Lower leg skin (tissue), 3 donors: ENCODE data around the gene ATP6V0E1.

Experiments used
- CTCF ChIP-seq, 3 donors: fragments of 450-650 bp; IDR thresholded peaks; one replicate each; pipeline ENCODE4 v1.5.1; 2016; ENCODE audit warnings: antibody characterized with exemption in 3 of 3, mild to moderate bottlenecking in 3 of 3, moderate library complexity in 2 of 3
- POLR2A ChIP-seq, 2 donors: fragments of 450-650 bp; IDR thresholded peaks; one replicate each; pipeline ENCODE4 v1.6.1; 2016 to 2017; ENCODE audit warnings: antibody characterized with exemption in 2 of 2, mild to moderate bottlenecking in 1 of 2, moderate library complexity in 1 of 2

- TF ChIP-seq CTCF (IDR thresholded peaks at IDR 0.05) (no peak), POLR2A (IDR thresholded peaks at IDR 0.05) (no peak)
Measured at GRCh38 chr5:172973931-172974330, 9.6 kb upstream of the ATP6V0E1 start.
